HG03565 (cell line): ENCODE results near the gene SH3PXD2A.

Experiments used
- ATAC-seq: cut with Tn5 transposase; IDR thresholded peaks from one replicate; pipeline ENCODE4 v1.9.1; 2021; ENCODE audit warnings: mild to moderate bottlenecking, moderate library complexity; ENCODE audit not compliant: unreplicated experiment

SH3PXD2A gene

GRCh38 chr10:103711351-103711994 lies 143.9 kb downstream of the SH3PXD2A start:
- no peak for ATAC-seq

- ATAC-seq: no peak
Measured at GRCh38 chr10:103710490-103710889, 144.9 kb downstream of the SH3PXD2A start.

DNA sequence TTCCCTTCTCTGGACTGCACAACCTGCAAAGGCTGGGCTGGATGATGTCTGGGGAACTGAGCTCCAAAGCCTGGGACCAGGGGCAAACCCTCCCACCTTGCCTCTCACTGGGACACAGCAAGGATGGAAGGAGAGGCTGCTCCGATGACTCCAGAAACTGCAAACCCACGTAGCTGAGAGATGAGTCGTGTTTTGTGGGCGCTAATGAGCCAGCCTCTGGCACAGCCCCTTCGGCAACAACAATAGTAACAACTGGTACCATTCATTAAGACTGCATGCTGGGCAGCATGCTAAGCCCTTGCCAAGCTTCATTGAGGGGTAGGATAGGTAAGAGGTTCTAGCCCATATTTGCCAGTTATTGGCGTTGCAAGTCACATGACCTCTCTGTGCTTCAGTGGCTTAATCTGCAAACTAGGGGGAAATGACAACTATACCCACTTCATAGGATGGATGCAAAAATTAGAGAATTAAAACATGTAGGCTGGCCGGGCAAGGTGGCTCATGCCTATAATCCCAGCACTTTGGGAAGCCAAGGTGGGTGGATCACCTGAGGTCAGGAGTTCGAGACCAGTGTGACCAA lies 145.9 kb downstream of the SH3PXD2A start:
- ATAC-seq: no peak

DNA sequence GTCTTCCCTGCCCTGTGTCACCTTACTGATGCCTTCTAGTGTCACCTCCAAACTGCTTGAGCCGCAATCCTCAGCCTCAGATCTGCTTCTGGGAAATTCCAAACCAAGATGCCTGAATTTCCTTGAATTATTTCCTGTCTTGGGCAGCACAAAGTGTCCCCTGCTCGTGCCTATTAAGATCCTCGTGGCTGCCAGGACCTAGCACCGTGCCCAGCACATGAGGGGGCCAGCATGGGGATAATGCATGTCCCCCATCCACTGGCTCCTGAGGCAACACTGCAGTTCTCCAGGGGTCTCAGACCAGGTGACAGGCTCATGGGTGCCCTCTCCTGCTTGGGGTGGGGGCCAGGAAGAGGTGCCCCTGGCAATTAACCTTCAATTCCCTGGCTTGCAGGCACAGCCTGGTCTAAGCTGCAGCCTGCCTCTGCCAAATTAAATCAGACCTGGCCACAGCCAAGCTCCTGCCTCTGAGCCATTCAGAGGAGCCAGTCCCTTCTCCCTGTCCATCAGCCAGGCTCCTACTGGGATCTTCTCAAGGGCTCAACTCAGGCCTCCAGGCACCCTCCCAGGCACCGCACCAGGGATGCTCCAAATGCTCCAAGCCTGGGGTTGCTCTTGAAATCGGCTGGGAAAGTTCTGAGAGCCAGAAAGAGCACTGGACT lies 146.6 kb downstream of the SH3PXD2A start:
- ATAC-seq: no peak

DNA sequence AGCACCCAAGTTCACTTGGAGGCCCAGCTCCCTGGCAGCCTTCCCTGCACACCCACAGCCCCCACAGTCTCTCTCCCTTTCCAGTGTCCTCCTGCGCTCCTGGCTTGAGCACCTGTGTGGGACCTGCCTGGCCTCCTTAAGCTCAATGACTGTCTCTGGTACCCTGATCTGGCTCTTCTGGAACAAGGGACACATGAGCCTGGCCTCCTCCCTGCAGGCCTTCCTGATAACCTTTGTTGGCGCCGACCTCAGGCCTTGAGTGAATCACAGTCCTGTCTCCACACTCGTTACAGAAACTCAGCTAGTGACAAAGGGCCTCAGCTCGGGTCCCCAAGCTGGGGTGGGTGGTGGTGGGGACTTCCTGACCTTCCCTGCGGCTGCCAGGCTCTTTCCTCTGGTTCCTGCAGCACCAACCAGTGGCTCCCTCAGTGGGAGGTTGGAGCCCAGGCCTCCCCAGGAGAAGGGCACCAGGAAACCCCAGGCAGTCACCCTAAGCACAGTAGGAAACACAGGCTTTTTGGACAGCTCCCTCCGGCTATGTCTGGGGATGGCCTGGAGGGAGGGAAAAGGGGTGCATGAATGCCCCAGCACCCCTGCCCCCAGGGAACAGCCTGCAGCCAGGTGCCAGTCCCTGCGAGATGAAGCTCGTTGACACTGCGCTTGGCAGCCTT lies 147.3 kb downstream of the SH3PXD2A start:
- no peak for ATAC-seq

- no peak for ATAC-seq
Measured at GRCh38 chr10:103706762-103707161, 148.6 kb downstream of the SH3PXD2A start.

- no peak for ATAC-seq
Measured at GRCh38 chr10:103706047-103706446, 149.3 kb downstream of the SH3PXD2A start.

- no peak for ATAC-seq
Measured at GRCh38 chr10:103703941-103704919, 151.1 kb downstream of the SH3PXD2A start.

GRCh38 chr10:103701380-103702222 lies 153.8 kb downstream of the SH3PXD2A start:
- no peak for ATAC-seq

DNA sequence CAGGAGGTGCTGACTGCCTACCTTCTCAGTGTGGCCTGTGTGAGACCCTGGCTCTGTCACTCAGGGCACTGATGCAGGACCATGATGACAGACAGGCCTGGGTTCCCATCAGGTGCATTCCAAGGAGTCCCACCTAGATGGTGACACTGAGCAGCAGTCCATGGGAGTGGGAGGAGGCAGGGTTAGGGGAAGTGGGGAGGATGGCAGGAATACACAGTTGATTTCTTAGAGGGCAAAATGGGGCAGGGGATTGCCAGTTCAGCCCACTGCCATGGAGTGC lies 155.0 kb downstream of the SH3PXD2A start:
- ATAC-seq: no peak

DNA sequence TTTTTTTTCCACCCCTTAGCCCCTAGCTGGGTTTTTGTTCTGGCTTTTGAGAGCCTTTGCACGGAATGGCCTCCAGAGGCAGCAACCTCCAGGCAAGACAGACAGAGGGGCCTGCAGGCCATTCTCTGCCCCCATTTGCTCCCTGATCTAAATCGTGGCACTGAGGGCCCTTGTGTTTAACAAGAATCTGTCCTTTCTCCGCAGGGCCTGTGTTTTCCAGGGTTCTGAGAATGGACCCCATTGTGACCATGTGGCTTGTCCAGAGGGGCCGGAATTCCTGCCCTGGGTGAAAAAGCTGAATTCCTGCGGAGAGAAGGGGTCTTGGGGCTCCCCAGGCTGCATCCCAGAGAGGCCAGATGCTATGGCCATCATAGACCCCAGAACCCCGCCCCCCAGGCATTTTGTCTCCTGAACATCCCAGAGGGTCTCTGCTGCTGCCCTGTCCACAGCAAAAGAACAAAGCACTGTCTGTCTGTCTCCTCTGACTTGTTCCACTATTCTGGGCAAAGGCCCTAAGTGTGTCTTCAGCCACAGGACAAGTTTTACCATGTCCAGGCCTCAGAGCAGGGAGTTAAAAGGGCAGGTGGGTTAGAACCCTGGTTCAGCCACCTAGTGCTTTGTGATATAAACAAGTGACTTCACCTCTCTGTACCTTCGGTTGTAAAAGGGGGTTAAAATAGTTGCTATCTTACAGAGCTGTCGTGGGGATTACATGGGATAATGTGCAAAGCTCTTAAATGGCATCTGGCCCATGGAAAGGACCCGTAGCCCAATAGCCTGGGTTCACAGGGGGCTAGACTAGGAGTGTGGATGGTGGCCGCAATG lies 155.6 kb downstream of the SH3PXD2A start:
- ATAC-seq: no peak

DNA sequence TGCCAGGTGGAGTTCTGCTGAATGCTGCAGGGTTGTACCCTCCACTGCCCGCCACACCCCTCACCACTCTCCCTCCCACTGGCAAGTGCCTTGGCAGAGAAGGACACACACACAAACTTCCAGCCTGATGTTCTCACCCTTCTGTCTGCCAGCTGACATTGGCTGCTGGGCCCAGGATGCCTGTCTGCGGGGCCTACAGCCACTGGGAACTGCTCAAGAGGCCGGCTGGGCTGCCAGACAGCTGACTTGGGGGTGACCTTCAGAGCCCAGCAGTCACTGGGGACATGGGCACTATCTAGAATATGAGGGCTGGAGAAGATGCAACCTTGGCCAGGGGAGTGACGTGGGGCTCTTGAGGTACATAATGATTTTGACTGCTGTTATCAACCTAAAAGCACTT lies 157.1 kb downstream of the SH3PXD2A start:
- no peak for ATAC-seq

GRCh38 chr10:103697787-103698186 lies 157.6 kb downstream of the SH3PXD2A start:
- no peak for ATAC-seq

DNA sequence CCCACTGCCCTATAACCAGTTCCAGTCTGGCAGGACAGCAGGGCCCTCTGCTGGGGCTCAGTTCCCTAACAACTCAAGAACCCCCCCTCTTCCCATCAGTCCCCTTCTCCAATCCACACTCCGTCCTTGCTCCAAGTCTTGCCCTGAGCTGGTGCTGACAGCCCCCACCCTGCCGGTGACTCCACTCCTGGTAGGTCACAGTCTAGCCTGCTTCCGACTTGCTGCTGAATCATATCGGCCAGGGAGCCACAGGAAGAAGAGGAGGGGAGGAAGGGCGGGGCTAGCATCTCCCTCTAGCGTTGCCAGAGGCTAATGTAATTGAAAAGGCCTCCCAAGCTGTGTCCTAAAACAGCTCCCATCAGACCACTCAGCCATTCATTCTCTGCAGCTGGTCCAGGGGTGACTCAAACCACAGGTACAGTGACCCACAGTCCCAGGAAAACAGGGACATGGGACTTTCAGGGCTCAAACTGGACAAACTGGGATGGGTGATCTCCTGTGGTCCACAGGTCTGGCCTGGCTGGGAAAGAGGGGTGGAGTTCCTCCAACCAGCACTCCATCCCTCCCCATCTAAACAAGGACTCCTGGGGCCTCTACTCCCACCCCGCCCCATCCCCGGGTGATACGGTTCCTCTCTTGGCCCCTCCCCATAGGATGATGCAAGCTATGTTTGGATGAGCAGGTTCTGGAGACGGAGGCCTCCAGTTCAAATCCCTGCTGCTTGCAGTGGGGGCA lies 158.8 kb downstream of the SH3PXD2A start:
- peak; percentile 33 for ATAC-seq

DNA sequence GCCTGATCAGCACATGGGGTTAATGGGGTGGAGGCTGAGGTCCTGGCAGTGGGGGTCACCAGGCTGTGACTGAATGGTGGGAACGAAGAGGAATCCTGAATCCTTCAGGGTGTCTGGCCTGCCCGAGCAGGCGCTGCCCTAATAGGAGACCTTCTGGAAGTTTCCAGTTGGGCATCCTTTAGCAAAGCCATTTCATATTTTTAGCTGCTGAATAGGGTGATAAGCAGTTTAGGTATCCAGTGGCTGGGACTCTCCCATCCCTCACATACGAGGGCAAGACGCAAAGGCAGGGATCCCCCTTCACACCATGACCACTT lies 159.3 kb downstream of the SH3PXD2A start:
- ATAC-seq: no peak

DNA sequence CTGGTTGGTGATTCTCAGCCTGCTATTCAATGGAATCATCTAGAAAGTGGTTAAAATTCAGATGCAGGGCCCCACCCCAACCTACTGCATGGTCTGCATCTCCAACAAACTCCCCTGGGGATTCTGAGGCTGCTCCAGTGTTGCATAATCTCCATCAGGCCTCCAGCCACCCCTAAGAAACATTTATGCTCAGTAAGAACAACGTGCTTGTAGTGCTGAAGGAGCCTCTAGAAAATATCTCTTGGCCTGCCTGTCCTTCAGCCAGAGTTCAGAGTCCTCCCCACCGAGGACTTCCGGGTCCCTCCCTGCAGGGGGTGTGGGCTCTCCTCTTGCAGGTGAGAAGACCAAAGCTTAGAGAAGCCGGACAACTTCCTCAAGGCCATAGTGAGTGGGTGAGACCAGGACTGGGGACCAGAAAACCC lies 159.8 kb downstream of the SH3PXD2A start:
- no peak for ATAC-seq

GRCh38 chr10:103693812-103694205 lies 161.6 kb downstream of the SH3PXD2A start:
- no peak for ATAC-seq

GRCh38 chr10:103692952-103693811 lies 162.2 kb downstream of the SH3PXD2A start:
- ATAC-seq: no peak
